PC-3 (cell line): ENCODE data around the gene UBR4.

Experiments used
- EZH2 ChIP-seq: fragments of 300-600 bp; sonication (generic); IDR thresholded peaks from one replicate; pipeline ENCODE4 v1.6.1; 2017; ENCODE audit warnings: antibody characterized with exemption, mild to moderate bottlenecking, low read length; ENCODE audit not compliant: unreplicated experiment
- EZH2phosphoT487 ChIP-seq: fragments of 300-600 bp; sonication (generic); IDR thresholded peaks from 2 replicates; pipeline ENCODE4 v1.6.1; 2018; ENCODE audit warnings: mild to moderate bottlenecking, antibody characterized with exemption, low read length, borderline replicate concordance
- TF ChIP-seq, protein P1 (sequence below): fragments of 300-600 bp; sonication (generic); conservative IDR thresholded peaks from 2 replicates; pipeline ENCODE4 v1.5.1; 2017; ENCODE audit warnings: antibody characterized with exemption, low read depth, mild to moderate bottlenecking, low read length

DNA sequence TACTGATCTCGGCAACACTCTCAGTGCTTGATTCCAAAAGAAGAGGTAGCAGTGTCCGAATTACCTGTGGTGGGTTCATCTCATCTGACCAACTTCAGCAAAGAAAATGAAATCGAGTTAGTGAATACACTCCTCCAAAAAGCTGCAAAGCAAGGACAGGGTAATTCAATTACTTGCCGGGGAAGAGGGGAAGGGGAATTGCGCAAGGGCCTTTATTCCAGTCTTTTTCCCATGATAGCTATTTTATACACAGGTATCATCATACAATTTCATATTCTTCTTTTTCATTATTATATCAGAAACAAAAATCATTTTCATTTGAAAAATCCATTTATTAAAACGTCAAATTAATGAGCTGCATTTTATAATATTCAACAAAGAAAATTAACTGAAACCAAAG is 42.9 kb downstream of the UBR4 start:
- TF ChIP-seq, protein P1, sequence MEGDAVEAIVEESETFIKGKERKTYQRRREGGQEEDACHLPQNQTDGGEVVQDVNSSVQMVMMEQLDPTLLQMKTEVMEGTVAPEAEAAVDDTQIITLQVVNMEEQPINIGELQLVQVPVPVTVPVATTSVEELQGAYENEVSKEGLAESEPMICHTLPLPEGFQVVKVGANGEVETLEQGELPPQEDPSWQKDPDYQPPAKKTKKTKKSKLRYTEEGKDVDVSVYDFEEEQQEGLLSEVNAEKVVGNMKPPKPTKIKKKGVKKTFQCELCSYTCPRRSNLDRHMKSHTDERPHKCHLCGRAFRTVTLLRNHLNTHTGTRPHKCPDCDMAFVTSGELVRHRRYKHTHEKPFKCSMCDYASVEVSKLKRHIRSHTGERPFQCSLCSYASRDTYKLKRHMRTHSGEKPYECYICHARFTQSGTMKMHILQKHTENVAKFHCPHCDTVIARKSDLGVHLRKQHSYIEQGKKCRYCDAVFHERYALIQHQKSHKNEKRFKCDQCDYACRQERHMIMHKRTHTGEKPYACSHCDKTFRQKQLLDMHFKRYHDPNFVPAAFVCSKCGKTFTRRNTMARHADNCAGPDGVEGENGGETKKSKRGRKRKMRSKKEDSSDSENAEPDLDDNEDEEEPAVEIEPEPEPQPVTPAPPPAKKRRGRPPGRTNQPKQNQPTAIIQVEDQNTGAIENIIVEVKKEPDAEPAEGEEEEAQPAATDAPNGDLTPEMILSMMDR: no peak
- TF ChIP-seq EZH2 (no peak), EZH2phosphoT487 (no peak)
